SK-N-MC (cell line): ENCODE data around the gene ZNF580.

Experiments used
- EZH2 ChIP-seq: fragments of 200-600 bp; sonication (generic); IDR thresholded peaks from one replicate; pipeline ENCODE4 v1.6.1; 2017; ENCODE audit warnings: antibody characterized with exemption
- POLR2AphosphoS5 ChIP-seq: IDR thresholded peaks from 2 replicates; pipeline ENCODE4 v1.6.1; 2012; ENCODE audit warnings: mild to moderate bottlenecking, low read depth, low read length, borderline replicate concordance

DNA sequence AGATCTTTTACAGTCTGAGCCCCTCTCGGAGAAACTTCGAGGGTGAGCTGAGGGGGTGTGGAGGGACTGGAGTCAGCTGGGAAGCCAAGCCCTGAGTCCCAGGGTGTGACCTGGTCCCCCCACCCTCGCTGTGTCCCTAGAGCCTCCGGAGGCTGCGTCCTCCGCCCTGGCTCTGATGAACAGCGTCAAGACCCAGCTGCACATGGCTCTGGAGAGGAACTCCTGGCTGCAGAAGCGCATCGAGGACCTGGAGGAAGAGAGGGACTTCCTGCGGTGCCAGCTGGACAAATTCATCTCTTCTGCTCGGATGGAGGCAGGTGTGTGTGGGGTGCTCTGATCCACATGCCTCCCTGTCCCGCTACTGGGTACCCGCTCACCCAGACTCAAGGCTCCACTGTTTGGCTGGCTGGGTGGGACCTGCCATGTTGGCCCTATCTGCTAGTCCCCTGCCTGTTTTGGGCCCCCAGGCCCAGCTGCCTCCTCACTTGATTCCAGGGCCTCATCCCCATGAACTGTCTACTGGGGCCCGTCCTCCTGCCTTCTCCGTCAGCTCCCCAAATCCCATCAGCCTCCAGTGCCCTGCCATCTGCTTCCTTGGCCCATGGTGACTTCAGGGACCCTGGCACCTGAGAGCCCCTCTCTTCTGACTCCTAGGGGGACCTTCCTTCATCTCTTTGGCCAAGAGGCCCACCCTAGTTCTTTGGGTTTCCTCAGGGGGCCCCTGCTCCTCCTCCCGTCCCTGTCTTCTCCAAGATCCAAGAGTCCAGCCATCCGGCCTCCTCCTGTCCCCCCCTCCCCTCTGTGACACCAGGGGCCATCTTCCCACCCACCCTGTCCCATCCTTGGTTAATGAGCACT, 8.7 kb downstream of the ZNF580 start:
- TF ChIP-seq EZH2 (no peak), POLR2AphosphoS5 (no peak)
